Kidney epithelial cell (primary cell): ENCODE measurements around the gene NDUFS5. TPM values are rescaled to one million over a fixed set of nuclear protein-coding genes. Genes with fewer than 3 reads are reported as not detected.
A peak's percentile ranks its signal among the peaks of the same experiment; 100 is the strongest.

Experiments used
- DNase-seq: peaks from one replicate; pipeline ENCODE4 v3.0.0-alpha.2; 2010; ENCODE audit warnings: low read depth
- H3K27me3 ChIP-seq: 2 replicates; pipeline ENCODE4 v1.6.0; 2011; ENCODE audit warnings: low read length; ENCODE audit not compliant: control insufficient read depth, insufficient read depth
- H3K36me3 ChIP-seq: 2 replicates; pipeline ENCODE4 v1.5.1; 2011; ENCODE audit warnings: low read length; ENCODE audit not compliant: control insufficient read depth, insufficient read depth
- H3K4me3 ChIP-seq: 2 replicates; pipeline ENCODE4 v1.5.1; 2011; ENCODE audit warnings: low read depth, mild to moderate bottlenecking, control low read depth, low read length
- CTCF ChIP-seq: IDR thresholded peaks from 2 replicates; pipeline ENCODE4 v1.5.1; 2011; ENCODE audit warnings: mild to moderate bottlenecking, moderate library complexity, low read length, control low read depth, inconsistent platforms; ENCODE audit not compliant: insufficient read depth, poor library complexity, severe bottlenecking
- total RNA-seq: library from RNA; depleted of rRNA; stranded (reverse); fragments of >200 nt; gene quantifications from 2 replicates; pipeline ENCODE4 v1.2.3, GENCODE V29; 2015

NDUFS5 gene
- total RNA-seq, 1 donor from 2014 or later, result 403 TPM

GRCh38 chr1:39081271-39082009, 55.3 kb downstream of the NDUFS5 start:
- Histone ChIP-seq H3K36me3 (no peaks in the 10 kb centered on the region), H3K4me3 (peak overlapping the region; percentile 42), H3K27me3 (peaks cover 16% of the 10 kb centered on the region)
- no peak for TF ChIP-seq CTCF
- no peak for DNase-seq

GRCh38 chr1:39082010-39082799, 56.1 kb downstream of the NDUFS5 start:
- H3K36me3 ChIP-seq, result no peaks in the 10 kb centered on the region
- no peak for TF ChIP-seq CTCF
- DNase-seq, result no peak
- peaks cover 16% of the 10 kb centered on the region for H3K27me3 ChIP-seq
- H3K4me3 ChIP-seq, result peak overlapping the region; percentile 42

GRCh38 chr1:39082811-39083576, 56.8 kb downstream of the NDUFS5 start:
- no peak for TF ChIP-seq CTCF
- H3K27me3 ChIP-seq, result peaks cover 16% of the 10 kb centered on the region
- DNase-seq, result no peak
- no peaks in the 10 kb centered on the region for H3K36me3 ChIP-seq
- H3K4me3 ChIP-seq, result no peak overlapping the region

- H3K27me3 ChIP-seq, result peaks cover 16% of the 10 kb centered on the region
Observed at GRCh38 chr1:39084191-39084590, 58.0 kb downstream of the NDUFS5 start.

More at GRCh38 chr1:39084191-39084590, 58.0 kb downstream of the NDUFS5 start:
- no peak overlapping the region for H3K4me3 ChIP-seq
- TF ChIP-seq CTCF, result no peak
- no peak for DNase-seq
- H3K36me3 ChIP-seq, result no peaks in the 10 kb centered on the region

Other genes with a start within 250 kb of the NDUFS5 start
- gene RRAGC, start 166.6 kb upstream of the NDUFS5 start, total RNA-seq, result 40.3 and 44.2 TPM in 2 replicates
- 11.5 and 12.0 TPM in 2 replicates for gene MYCBP, start 153.0 kb upstream of the NDUFS5 start, total RNA-seq
- gene GJA9, start 144.8 kb upstream of the NDUFS5 start, total RNA-seq, result not detected in 2 replicates
- not detected in 2 replicates for gene RHBDL2, start 84.5 kb upstream of the NDUFS5 start, total RNA-seq
- gene AKIRIN1, start 35.1 kb upstream of the NDUFS5 start, total RNA-seq, result 62.2 and 65.2 TPM in 2 replicates
- 276 and 279 TPM in 2 replicates for gene MACF1, start 178.3 kb downstream of the NDUFS5 start, total RNA-seq